GM19035 (cell line): Measurements from ENCODE around the gene PTK7.
"Not testable (repeated sequence)": the region's sequence is repeated elsewhere in the genome, so short reads cannot be mapped to it uniquely, and the experiment has no call there.

Experiments used
- ATAC-seq: cut with Tn5 transposase; IDR thresholded peaks from one replicate; pipeline ENCODE4 v1.9.1; 2021; ENCODE audit not compliant: unreplicated experiment

Gene PTK7

GRCh38 chr6:43117466-43117865, 41.4 kb downstream of the PTK7 start:
- not testable (repeated sequence) for ATAC-seq

- ATAC-seq: no peak
These were observed 43.4 kb downstream of the PTK7 start for GRCh38 chr6:43119482-43119881.

- ATAC-seq: no peak
These were observed 44.1 kb downstream of the PTK7 start for GRCh38 chr6:43120101-43120763.

- no peak for ATAC-seq
These were observed 45.1 kb downstream of the PTK7 start for GRCh38 chr6:43120944-43121913.

- no peak for ATAC-seq
These were observed 46.0 kb downstream of the PTK7 start for GRCh38 chr6:43122146-43122545.

GRCh38 chr6:43123461-43124314, 47.6 kb downstream of the PTK7 start:
- ATAC-seq: no peak

GRCh38 chr6:43124481-43124880, 48.4 kb downstream of the PTK7 start:
- ATAC-seq: no peak

- no peak for ATAC-seq
These were observed 49.0 kb downstream of the PTK7 start for GRCh38 chr6:43125119-43125518.

GRCh38 chr6:43125555-43125954, 49.4 kb downstream of the PTK7 start:
- ATAC-seq: no peak

GRCh38 chr6:43127180-43127579, 51.1 kb downstream of the PTK7 start:
- no peak for ATAC-seq

- ATAC-seq: no peak
These were observed 51.8 kb downstream of the PTK7 start for GRCh38 chr6:43127877-43128276.

GRCh38 chr6:43128926-43129325, 52.8 kb downstream of the PTK7 start:
- no peak for ATAC-seq

GRCh38 chr6:43129434-43130194, 53.5 kb downstream of the PTK7 start:
- ATAC-seq: no peak

- no peak for ATAC-seq
These were observed 54.3 kb downstream of the PTK7 start for GRCh38 chr6:43130429-43130828.

GRCh38 chr6:43131379-43131778, 55.3 kb downstream of the PTK7 start:
- not testable (repeated sequence) for ATAC-seq

- no peak for ATAC-seq
These were observed 62.2 kb downstream of the PTK7 start for GRCh38 chr6:43138267-43138666.

GRCh38 chr6:43139973-43140372, 63.9 kb downstream of the PTK7 start:
- ATAC-seq: not testable (repeated sequence)

- ATAC-seq: no peak
These were observed 65.5 kb downstream of the PTK7 start for GRCh38 chr6:43141644-43142043.

- no peak for ATAC-seq
These were observed 66.0 kb downstream of the PTK7 start for GRCh38 chr6:43142101-43142500.
